ENCODE measurements around the gene SH3GLB2.

DNA sequence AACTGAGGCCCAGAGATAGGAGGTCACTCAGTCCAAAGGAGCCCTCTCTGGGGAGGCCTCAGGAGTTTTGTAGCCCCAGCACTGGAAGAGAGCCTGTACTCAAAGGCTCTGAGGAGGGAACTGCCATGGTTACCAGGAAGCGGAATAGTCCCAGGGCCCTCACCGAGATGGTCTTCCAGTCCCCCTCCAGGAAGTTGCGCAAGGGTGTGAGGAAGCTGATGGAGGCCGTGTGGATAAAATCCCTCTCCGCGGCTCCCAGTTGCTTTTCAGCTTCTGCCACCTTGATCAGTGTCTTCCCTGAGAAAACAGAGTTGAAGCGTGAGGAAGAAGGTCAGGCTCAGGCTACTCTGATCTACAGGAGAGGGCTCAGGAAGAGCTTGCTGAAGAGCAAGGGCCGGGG is 13.5 kb downstream of the SH3GLB2 start:
- TF ChIP-seq, protein P1, sequence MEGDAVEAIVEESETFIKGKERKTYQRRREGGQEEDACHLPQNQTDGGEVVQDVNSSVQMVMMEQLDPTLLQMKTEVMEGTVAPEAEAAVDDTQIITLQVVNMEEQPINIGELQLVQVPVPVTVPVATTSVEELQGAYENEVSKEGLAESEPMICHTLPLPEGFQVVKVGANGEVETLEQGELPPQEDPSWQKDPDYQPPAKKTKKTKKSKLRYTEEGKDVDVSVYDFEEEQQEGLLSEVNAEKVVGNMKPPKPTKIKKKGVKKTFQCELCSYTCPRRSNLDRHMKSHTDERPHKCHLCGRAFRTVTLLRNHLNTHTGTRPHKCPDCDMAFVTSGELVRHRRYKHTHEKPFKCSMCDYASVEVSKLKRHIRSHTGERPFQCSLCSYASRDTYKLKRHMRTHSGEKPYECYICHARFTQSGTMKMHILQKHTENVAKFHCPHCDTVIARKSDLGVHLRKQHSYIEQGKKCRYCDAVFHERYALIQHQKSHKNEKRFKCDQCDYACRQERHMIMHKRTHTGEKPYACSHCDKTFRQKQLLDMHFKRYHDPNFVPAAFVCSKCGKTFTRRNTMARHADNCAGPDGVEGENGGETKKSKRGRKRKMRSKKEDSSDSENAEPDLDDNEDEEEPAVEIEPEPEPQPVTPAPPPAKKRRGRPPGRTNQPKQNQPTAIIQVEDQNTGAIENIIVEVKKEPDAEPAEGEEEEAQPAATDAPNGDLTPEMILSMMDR (conservative IDR thresholded peaks at IDR 0.05; ENCODE audit: low read depth, low read length), result no peak
- TF ChIP-seq EZH2 (IDR thresholded peaks at IDR 0.05; ENCODE audit: low read length, unreplicated experiment), result no peak
